Large intestine (tissue), 3 donors: ENCODE measurements around the gene R3HCC1L. TPM values are rescaled to one million over a fixed set of nuclear protein-coding genes. Genes with fewer than 3 reads are reported as not detected.

Experiments used
- DNase-seq, 2 donors: peaks; one replicate each; pipeline versions ENCODE4 v3.0.0 to v3.0.0-alpha.2; 2013
- H3K27ac ChIP-seq: one replicate; pipeline ENCODE4 v1.5.1; 2013; ENCODE audit warnings: low read length
- H3K27me3 ChIP-seq: 2 replicates; pipeline ENCODE4 v1.6.1; 2013; ENCODE audit warnings: low read length; ENCODE audit not compliant: control insufficient read depth, insufficient read depth
- H3K36me3 ChIP-seq: 2 replicates; pipeline ENCODE4 v1.6.1; 2013; ENCODE audit warnings: low read length; ENCODE audit not compliant: control insufficient read depth, insufficient read depth
- H3K4me1 ChIP-seq: one replicate; pipeline ENCODE4 v1.6.1; 2013; ENCODE audit warnings: low read length; ENCODE audit not compliant: control insufficient read depth, insufficient read depth
- H3K4me3 ChIP-seq: one replicate; pipeline ENCODE4 v1.5.1; 2013; ENCODE audit warnings: low read length
- H3K9me3 ChIP-seq: one replicate; pipeline ENCODE4 v1.6.1; 2013; ENCODE audit warnings: mild to moderate bottlenecking, low read depth, low read length, moderate library complexity; ENCODE audit not compliant: control insufficient read depth
- WGBS: methylation state at CpG from one replicate; pipeline ENCODE4 v1.1.5; 2013; ENCODE audit warnings: low lambda C conversion rate; ENCODE audit not compliant: insufficient coverage; 5-methylcytosine and 5-hydroxymethylcytosine counted together
- polyA plus RNA-seq: library from polyadenylated mRNA; unstranded; fragments of 120-200 nt; gene quantifications from one replicate; pipeline ENCODE4 v1.2.1, GENCODE V29; 2013

Gene R3HCC1L
- polyA plus RNA-seq, 1 donor: 18.2 TPM

DNA sequence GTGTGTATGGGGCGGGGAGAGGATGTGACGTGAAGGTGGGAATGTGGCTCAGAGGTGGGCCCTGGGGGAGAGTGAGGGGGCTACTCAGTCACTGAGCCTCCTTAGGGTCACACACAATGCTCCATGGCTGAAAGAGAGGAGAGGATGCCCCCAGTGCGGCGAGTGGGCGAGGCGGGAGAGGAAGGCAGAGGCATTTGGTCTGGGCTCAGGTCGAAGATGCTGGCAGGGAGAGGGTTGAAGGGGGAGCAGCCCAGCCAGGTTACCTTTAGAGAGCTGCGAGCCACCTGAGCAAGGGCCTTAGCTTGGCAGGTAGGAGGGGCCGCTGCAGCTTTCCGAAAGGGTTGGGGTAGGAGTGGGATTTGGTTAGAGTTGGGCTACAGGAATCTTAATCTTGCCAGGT, 138.2 kb downstream of the R3HCC1L start:
- WGBS: 100% methylated on average over 1 of the region's 10 CpGs
- Histone ChIP-seq H3K4me1 (no peaks in the 10 kb centered on the region), H3K4me3 (no peak overlapping the region), H3K27ac (no peak overlapping the region), H3K27me3 (peaks cover 41% of the 10 kb centered on the region), H3K9me3 (no peaks in the 10 kb centered on the region), H3K36me3 (no peaks in the 10 kb centered on the region)
- no peak for DNase-seq

DNA sequence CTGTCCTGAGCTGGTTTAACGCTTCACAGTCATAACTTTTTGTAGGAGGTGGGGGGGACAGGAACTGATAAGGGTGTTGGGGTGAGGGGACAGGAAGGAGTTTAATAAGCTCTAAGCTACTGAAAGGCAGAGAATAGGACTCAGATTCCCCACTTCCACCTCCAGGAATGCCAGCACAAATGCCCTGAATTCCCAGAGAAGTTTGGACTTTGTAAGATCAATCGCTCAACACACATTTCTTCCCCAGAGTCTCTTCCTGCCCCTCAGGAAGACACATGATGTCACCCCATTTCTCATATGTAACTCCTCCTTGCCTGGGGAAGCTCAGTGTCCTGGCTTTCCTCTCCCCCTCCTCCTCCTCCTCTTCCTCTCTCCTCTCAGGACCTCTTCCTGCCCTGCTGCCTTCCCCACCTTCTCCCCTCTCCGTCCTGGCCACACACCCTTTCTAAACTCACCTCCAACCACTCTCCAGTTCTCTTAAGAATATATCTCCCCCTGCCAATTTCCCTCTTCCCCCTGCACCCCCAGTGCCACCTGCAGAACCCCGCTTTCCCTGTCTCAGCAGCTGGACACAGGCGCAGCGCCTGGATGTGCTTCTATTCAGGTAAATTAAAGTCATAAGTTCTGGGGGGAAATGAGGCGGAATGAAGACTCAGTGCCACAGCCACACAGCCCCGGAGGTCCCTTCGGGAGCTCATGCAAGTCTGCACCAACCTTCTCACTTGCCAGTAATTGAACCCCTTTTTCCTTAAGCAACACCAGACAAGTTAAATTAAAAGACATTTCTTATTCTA, 138.8 kb downstream of the R3HCC1L start:
- 33% methylated on average over 1 of the region's 9 CpGs for WGBS
- peaks cover 38% of the 10 kb centered on the region for H3K27me3 ChIP-seq
- H3K4me3 ChIP-seq: no peak overlapping the region
- no peaks in the 10 kb centered on the region for H3K36me3 ChIP-seq
- no peaks in the 10 kb centered on the region for H3K9me3 ChIP-seq
- H3K27ac ChIP-seq: no peak overlapping the region
- DNase-seq: no peak
- no peaks in the 10 kb centered on the region for H3K4me1 ChIP-seq

DNA sequence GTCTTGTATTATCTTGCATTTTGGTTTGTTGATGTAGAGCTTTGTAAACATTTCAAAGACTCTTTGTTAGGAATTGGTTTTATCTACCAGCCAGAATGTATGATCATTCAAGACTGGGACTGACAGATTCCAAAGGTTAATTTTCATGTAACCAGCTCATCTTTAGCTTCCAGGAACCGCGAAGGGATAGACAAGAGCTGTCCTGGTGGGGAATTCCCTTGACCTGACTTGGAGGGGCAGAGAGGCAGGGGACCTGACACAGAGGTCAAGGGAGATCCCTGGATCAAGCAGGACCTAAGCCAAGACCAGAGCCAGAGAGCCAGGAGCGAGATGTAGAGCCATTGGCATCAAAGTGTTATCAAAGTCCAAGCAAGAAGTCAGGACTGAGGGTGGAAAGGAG, 140.1 kb downstream of the R3HCC1L start:
- no peak for DNase-seq
- H3K36me3 ChIP-seq: no peaks in the 10 kb centered on the region
- H3K27me3 ChIP-seq: peaks cover 31% of the 10 kb centered on the region
- WGBS: no CpG with 5 or more reads among the region's 3 CpGs
- H3K9me3 ChIP-seq: no peaks in the 10 kb centered on the region
- H3K27ac ChIP-seq: no peak overlapping the region
- no peaks in the 10 kb centered on the region for H3K4me1 ChIP-seq
- H3K4me3 ChIP-seq: no peak overlapping the region

DNA sequence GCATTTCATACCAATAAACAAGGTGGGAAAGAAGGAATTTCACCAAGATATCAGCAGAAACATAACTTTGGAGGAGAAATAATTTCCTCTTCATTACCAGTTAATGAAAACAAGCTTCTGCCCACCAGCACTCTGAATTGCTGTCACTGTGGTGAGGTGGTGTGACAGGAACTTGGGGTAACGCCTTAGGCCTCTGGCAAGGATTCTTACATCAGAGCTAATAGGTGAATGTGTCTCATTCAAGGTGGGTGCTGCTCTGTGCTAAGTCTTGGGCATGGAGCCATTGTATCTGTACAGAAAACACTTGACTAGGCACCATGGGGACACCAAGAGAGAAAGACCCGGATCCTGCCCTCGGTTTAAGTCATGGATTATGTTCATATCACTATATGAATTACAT, 141.9 kb downstream of the R3HCC1L start:
- no CpG with 5 or more reads among the region's 3 CpGs for WGBS

DNA sequence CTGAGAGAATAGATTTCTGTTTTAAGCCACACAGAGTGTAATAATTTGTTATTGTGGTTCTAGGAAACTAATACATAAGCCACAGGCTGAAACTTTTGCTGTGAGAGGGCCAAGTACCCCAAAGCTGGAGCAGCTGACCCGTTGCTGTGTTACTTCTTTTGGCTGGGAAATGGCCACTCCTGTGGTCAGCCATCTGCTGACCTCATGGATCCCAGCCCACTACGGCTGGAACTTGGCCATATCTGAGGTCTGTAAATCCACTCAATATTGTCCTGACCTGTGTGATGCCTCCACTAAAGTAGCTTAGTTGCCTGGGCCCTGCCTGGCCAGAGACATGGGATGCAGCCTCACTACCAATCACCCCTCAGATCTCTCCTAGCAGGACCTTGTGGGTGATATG, 151.0 kb downstream of the R3HCC1L start:
- H3K36me3 ChIP-seq: no peaks in the 10 kb centered on the region
- peaks cover 12% of the 10 kb centered on the region for H3K27me3 ChIP-seq
- no peak overlapping the region for H3K27ac ChIP-seq
- no CpG with 5 or more reads among the region's 2 CpGs for WGBS
- H3K4me3 ChIP-seq: no peak overlapping the region
- H3K4me1 ChIP-seq: no peaks in the 10 kb centered on the region
- no peaks in the 10 kb centered on the region for H3K9me3 ChIP-seq
- no peak for DNase-seq

More for the DNA sequence above, 141.9 kb downstream of the R3HCC1L start:
- no peak overlapping the region for H3K4me3 ChIP-seq
- DNase-seq: no peak
- H3K4me1 ChIP-seq: no peaks in the 10 kb centered on the region
- H3K27ac ChIP-seq: no peak overlapping the region
- H3K9me3 ChIP-seq: no peaks in the 10 kb centered on the region
- H3K36me3 ChIP-seq: no peaks in the 10 kb centered on the region
- H3K27me3 ChIP-seq: peaks cover 18% of the 10 kb centered on the region

DNA sequence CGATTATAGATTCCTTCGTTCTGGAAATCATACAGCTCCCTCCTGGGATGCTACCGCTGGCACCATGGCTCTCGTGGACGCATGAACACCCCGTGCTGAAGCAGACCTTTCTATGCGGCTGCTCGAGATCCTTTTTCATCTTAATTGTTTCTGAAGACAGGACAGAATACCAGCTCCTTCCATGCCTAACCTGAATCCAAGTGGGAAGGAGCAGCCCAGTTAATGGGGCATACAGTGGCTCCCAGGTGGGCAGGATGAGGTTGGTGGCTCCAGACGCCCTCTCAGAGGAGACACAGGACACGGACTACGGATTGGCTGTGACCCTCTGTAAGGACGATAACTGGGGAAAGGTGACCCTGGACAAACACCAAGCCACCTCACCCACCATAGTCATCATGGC, 152.0 kb downstream of the R3HCC1L start:
- Histone ChIP-seq H3K9me3 (no peaks in the 10 kb centered on the region), H3K4me1 (no peaks in the 10 kb centered on the region), H3K4me3 (no peak overlapping the region), H3K36me3 (no peaks in the 10 kb centered on the region), H3K27ac (no peak overlapping the region), H3K27me3 (peaks cover 14% of the 10 kb centered on the region)
- WGBS: 100% methylated on average over 2 of the region's 12 CpGs
- no peak for DNase-seq

DNA sequence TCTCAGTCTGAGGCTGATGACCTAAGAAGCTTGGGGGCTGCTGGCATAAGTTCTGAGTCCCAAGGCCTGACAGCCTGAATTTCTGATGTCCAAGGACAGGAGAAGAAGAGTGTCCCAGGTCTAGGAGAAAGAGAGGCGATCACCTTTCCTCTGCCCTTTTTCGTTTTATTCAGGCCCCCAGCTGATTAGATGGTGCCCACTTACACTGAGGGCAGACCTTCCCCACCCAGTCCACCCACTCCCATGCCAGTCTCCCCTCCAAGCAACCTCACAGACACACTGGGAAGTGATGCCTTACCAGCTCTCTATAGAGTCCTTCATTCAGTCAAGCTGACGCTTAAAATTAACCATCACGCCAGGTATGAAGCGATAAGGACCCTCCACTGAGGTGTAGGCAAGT, 152.9 kb downstream of the R3HCC1L start:
- Histone ChIP-seq H3K27ac (no peak overlapping the region), H3K36me3 (no peaks in the 10 kb centered on the region), H3K9me3 (no peaks in the 10 kb centered on the region), H3K27me3 (peaks cover 14% of the 10 kb centered on the region), H3K4me1 (no peaks in the 10 kb centered on the region), H3K4me3 (no peak overlapping the region)
- no CpG with 5 or more reads among the region's 5 CpGs for WGBS
- DNase-seq: no peak

DNA sequence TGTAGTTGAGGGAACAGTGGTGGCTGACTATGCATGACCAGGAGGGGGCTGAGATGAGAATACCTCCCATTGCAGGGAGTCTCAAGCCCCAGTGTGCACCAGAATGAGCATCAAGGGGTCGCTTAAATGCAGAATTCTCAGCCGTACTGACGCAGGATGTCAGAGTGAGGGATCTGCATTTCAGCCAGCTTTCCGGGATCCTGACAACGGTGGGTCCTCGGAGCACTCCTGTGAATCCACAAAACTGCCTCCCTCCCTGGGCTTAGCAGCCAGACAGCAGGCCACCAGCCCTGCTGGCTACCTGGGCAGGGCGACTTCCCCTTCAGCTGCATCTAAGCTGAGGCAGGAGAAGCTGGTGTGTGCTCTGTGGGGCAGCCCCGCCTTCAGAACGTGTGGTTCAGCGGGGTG, 155.3 kb downstream of the R3HCC1L start:
- H3K27me3 ChIP-seq: peaks cover 16% of the 10 kb centered on the region
- no peak overlapping the region for H3K4me3 ChIP-seq
- no peak overlapping the region for H3K27ac ChIP-seq
- H3K4me1 ChIP-seq: no peaks in the 10 kb centered on the region
- H3K9me3 ChIP-seq: no peaks in the 10 kb centered on the region
- WGBS: no CpG with 5 or more reads among the region's 10 CpGs
- no peak for DNase-seq
- no peaks in the 10 kb centered on the region for H3K36me3 ChIP-seq

DNA sequence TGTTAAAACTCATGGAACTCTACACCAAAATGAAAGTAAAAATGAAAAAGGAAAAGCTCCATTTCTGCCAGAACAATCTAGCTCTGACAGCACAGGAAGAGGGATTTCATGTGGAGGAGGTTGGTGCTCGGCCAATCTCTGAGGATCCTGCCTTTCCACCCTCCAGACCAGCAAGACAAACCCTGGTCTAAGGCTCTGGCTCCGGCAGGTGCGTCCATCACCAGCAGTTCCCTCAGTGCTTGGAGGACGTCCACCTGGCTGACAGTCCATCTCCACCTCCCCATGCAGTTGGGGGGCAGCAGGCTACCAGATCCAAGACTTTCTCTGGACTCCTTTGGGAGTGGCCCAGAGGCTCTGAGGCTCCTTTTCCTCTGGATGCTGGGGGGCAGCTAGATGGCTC, 158.5 kb downstream of the R3HCC1L start:
- Histone ChIP-seq H3K27me3 (peaks cover 20% of the 10 kb centered on the region), H3K4me1 (no peaks in the 10 kb centered on the region), H3K27ac (no peak overlapping the region), H3K36me3 (no peaks in the 10 kb centered on the region), H3K4me3 (no peak overlapping the region), H3K9me3 (no peaks in the 10 kb centered on the region)
- WGBS: no CpG with 5 or more reads among the region's 4 CpGs
- DNase-seq: no peak

DNA sequence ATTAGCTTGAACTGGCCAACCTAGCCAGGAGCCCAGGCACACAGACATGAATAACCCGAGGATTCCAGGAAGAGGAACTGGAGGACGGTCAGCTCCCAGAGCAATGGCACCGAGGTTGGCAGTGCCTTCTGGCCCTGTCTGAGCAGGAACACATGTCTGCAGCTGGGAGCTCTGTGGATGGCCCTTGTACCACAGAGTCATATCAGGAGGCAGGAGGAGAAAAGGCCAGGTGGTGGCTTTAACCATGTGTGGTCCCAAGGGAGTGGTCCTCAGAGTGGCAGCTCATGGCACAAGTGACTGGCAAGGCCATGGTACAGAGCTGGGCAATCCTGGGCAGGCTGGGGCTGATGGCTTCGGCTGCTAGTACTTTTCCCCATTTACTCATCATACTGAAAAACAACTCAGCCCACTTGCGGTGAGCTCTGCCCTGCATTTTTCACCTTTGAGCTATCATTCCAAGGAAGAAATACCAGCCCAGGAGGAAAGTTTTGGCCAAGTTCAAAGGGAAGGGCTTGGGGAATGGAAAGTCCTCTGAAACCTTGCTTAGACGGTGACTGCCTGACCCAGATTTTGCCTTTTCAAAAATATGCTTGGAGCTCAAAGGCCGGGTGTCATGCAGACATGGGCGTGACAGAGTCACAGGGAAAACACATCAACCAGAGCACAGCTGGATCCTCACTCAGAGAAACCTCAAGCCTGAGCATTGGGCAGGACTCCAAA, 159.3 kb downstream of the R3HCC1L start:
- Histone ChIP-seq H3K27ac (no peak overlapping the region), H3K27me3 (peaks cover 25% of the 10 kb centered on the region), H3K9me3 (no peaks in the 10 kb centered on the region), H3K4me3 (no peak overlapping the region), H3K4me1 (no peaks in the 10 kb centered on the region), H3K36me3 (no peaks in the 10 kb centered on the region)
- no CpG with 5 or more reads among the region's 8 CpGs for WGBS
- no peak for DNase-seq
